Right ventricle myocardium inferior (tissue), 1 donor: ENCODE results near the gene UGT1A8. TPM values are rescaled to one million over a fixed set of nuclear protein-coding genes. Genes with fewer than 3 reads are reported as not detected.

Source experiments
- ATAC-seq: fragments of 200-7000 bp; cut with Tn5 transposase; one replicate; pipeline ENCODE4 v1.9.1; 2020; ENCODE audit warnings: mild to moderate bottlenecking, moderate library complexity
- DNase-seq: peaks from one replicate; pipeline ENCODE4 v3.0.0; 2021; ENCODE audit errors: missing footprints
- intact Hi-C: fragments of 100-400 bp; cut with DNase I; formaldehyde crosslinking; loops from one replicate; pipeline ENCODE4 v1.11.0; 2022
- total RNA-seq: library from RNA; stranded (reverse); fragmentation: NEBNext Ultra II Directional; extraction: Animal tissue kit (Norgen Biotek cat#: 25700); gene quantifications from one replicate; pipeline ENCODE4 v1.2.1, GENCODE V29; 2021
- donor health status: DM: no; HTN: yes; CAD: no; lungs with severe emphysema.

UGT1A8 gene
- total RNA-seq, 1 donor from 2014 or later = not detected

DNA sequence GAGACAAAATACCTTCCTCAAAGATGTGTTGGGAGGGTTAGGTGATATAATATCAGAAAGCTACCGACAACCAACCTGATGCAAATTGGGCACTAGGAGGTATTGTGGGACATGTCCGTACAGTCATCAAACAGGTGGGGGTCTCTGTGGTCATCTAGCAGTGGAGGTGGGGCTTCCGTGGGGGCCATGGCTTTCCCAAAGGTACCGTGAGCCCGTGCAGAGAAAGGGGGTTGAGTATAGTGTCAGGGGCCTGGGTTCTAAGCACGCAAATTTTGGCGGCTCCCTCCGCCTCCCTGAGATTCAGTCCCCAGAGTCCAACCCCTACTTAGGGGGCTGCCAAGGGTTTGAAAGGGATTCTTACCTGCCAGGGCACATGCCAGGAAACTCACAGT, 204.3 kb downstream of the UGT1A8 start:
- DNase-seq (no peak), ATAC-seq (no peak)
- intact Hi-C loops = no loop called here

DNA sequence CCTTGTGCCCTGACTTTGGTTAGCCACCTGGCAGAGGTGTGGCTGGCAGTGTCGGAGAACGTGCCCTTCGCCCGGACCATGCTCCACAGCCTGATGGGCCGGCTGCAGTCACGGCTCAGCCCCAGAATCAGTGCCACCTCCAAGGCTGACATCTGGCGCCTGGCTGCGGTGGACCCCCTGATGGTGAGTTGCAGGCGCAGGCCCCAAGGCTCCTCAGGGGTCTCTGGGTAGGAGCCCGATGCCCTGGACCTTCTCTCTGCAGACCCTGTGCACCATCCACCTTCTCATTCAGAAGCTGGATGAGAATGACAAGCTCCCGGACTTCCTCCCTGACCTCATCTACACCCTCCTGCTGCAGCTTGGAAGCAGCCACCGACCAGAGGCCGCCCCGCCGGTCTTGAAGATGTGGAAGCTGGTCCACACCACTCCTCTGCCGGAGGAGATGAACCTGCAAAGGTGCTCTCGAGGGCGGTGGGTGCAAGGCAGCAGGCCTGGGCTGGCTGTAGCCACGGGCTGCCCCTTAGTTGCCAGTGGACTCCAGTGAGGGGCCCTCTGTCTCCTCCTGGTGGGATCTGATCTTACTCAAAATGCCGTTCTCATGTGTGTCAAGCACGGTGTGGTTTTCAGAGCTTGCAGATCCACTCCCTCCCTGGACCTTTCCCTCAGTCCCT, 204.8 kb downstream of the UGT1A8 start:
- no peak for ATAC-seq
- intact Hi-C loops = no loop called here
- DNase-seq = no peak

Other genes with a start within 250 kb of the UGT1A8 start
- gene USP40, start 50.9 kb upstream of the UGT1A8 start, total RNA-seq = 17.2 TPM
- not detected for gene UGT1A10, start 18.8 kb downstream of the UGT1A8 start, total RNA-seq
- gene UGT1A9, start 54.3 kb downstream of the UGT1A8 start, total RNA-seq = not detected
- not detected for gene UGT1A7, start 64.3 kb downstream of the UGT1A8 start, total RNA-seq
- not detected for gene UGT1A6, start 75.3 kb downstream of the UGT1A8 start, total RNA-seq
- not detected for gene UGT1A5, start 95.3 kb downstream of the UGT1A8 start, total RNA-seq
- gene UGT1A4, start 101.1 kb downstream of the UGT1A8 start, total RNA-seq = not detected
- not detected for gene UGT1A3, start 111.4 kb downstream of the UGT1A8 start, total RNA-seq
- not detected for gene UGT1A1, start 142.6 kb downstream of the UGT1A8 start, total RNA-seq
- not detected for gene MROH2A, start 160.7 kb downstream of the UGT1A8 start, total RNA-seq
- 0.41 TPM for gene HJURP, start 236.9 kb downstream of the UGT1A8 start, total RNA-seq